MM.1S (cell line): ENCODE data around the gene ANGPTL5.

Experiments
- CTCF ChIP-seq: fragments of 300-600 bp; sonication (generic); IDR thresholded peaks from 2 replicates; pipeline ENCODE4 v1.5.1; 2016; ENCODE audit warnings: antibody characterized with exemption, low read length, mixed read lengths
- EZH2 ChIP-seq: fragments of 300-600 bp; sonication (generic); optimal IDR thresholded peaks from 2 replicates; pipeline ENCODE3; 2017; ENCODE audit warnings: low read depth, mild to moderate bottlenecking, antibody characterized with exemption, low read length, mixed read lengths
- EZH2phosphoT487 ChIP-seq: fragments of 300-600 bp; sonication (generic); IDR thresholded peaks from 2 replicates; pipeline ENCODE4 v1.6.1; 2018; ENCODE audit warnings: antibody characterized with exemption, low read length

GRCh38 chr11:101916422-101916821 lies at the start of gene ANGPTL5:
- TF ChIP-seq EZH2phosphoT487 (no peak), CTCF (no peak), EZH2 (no peak)
